GM12878 (cell line): ENCODE data around the gene AEN. TPM values are rescaled to one million over a fixed set of nuclear protein-coding genes. Genes with fewer than 3 reads are reported as not detected.

Experiments used
- ATAC-seq: fragments of 200-7000 bp; cut with Tn5 transposase; 3 replicates; pipeline ENCODE4 v1.9.1; 2020; ENCODE audit warnings: mild to moderate bottlenecking, moderate library complexity
- BruUV-seq: library from RNA; stranded (reverse); fragments of 400-500 nt; replicated peaks from 2 replicates; lab custom pipeline; 2021; lab: Mats Ljungman, UMichigan
- CTCF ChIA-PET: fragments of 300-600 bp; sonication (Branson Sonifier 250); formaldehyde crosslinking; extraction: SDS; loops from one replicate; lab custom pipeline; 2021; ENCODE audit warnings: inconsistent platforms; lab: Yijun Ruan, JAX
- POLR2A ChIA-PET: fragments of 350-600 bp; formaldehyde crosslinking; extraction: SDS; loops from one replicate; lab custom pipeline; 2021; ENCODE audit warnings: inconsistent platforms; lab: Charles Lee
- RAD21 ChIA-PET: fragments of 300-600 bp; sonication (Branson Sonifier 250); formaldehyde crosslinking; loops from one replicate; lab custom pipeline; 2023; ENCODE audit warnings: antibody characterized with exemption; ENCODE audit not compliant: unreplicated experiment; lab: Charles Lee
- SMC1A ChIA-PET: fragments of 300-600 bp; sonication (Branson Sonifier 250); formaldehyde crosslinking; loops from one replicate; lab custom pipeline; 2023; ENCODE audit not compliant: unreplicated experiment, uncharacterized antibody; lab: Charles Lee
- DNase-seq: peaks from one replicate; pipeline ENCODE4 v3.0.0-alpha.2; 2011; ENCODE audit warnings: low read depth, low spot score
- FAIRE-seq: peaks from 3 replicates; lab custom pipeline; 2011; peaks lifted over from hg19 to GRCh38; lab: Jason Lieb, UNC
- H2AFZ ChIP-seq: 2 replicates; pipeline ENCODE4 v1.6.0; 2011; ENCODE audit warnings: low read depth, low read length, control low read depth; ENCODE audit not compliant: control insufficient read depth
- H3K27ac ChIP-seq: 2 replicates; pipeline ENCODE4 v1.5.1; 2011; ENCODE audit warnings: control low read depth; ENCODE audit not compliant: control insufficient read depth, insufficient read depth
- H3K27me3 ChIP-seq, 2 experiments: replicated peaks in 1 of 2; 2 replicates each; pipeline versions ENCODE4 v1.6.0 to v1.6.1; 2011; ENCODE audit warnings: low read length in 1 of 2; ENCODE audit not compliant: control insufficient read depth in 2 of 2, insufficient read depth in 2 of 2
- H3K36me3 ChIP-seq, 2 experiments: 2 replicates each; pipeline ENCODE4 v1.5.1; 2011; ENCODE audit warnings: low read length in 1 of 2; ENCODE audit not compliant: control insufficient read depth in 2 of 2, insufficient read depth in 2 of 2
- H3K4me1 ChIP-seq: 2 replicates; pipeline ENCODE4 v1.6.1; 2011; ENCODE audit warnings: mild to moderate bottlenecking, low read length, moderate library complexity, mixed read lengths; ENCODE audit not compliant: control insufficient read depth, insufficient read depth
- H3K4me2 ChIP-seq: 2 replicates; pipeline ENCODE4 v1.6.0; 2011; ENCODE audit warnings: control low read depth; ENCODE audit not compliant: control insufficient read depth, insufficient read depth
- H3K4me3 ChIP-seq: fragments of 200-600 bp; sonication (generic); 2 replicates; pipeline ENCODE4 v1.5.1; 2016
- H3K79me2 ChIP-seq: 2 replicates; pipeline ENCODE4 v1.6.0; 2011; ENCODE audit warnings: low read length; ENCODE audit not compliant: control insufficient read depth, insufficient read depth
- H3K9ac ChIP-seq: 2 replicates; pipeline ENCODE4 v1.8.0; 2011; ENCODE audit warnings: low read length, control low read depth, mixed read lengths; ENCODE audit not compliant: control insufficient read depth, insufficient read depth
- H3K9me3 ChIP-seq: replicated peaks from 3 replicates; pipeline ENCODE4 v1.5.1; 2011; ENCODE audit warnings: mild to moderate bottlenecking, low read length; ENCODE audit not compliant: control insufficient read depth, insufficient read depth
- H4K20me1 ChIP-seq: 2 replicates; pipeline ENCODE4 v1.6.0; 2011; ENCODE audit not compliant: control insufficient read depth, insufficient read depth
- BMI1 ChIP-seq: fragments of 450-650 bp; IDR thresholded peaks from 2 replicates; pipeline ENCODE4 v1.6.1; 2016; ENCODE audit warnings: mild to moderate bottlenecking, moderate library complexity, borderline replicate concordance
- CHD1 ChIP-seq: IDR thresholded peaks from 2 replicates; pipeline ENCODE4 v1.6.1; 2012; ENCODE audit warnings: low read depth, low read length, improper control_type of control experiment
- DPF2 ChIP-seq: fragments of 450-650 bp; IDR thresholded peaks from 2 replicates; pipeline ENCODE4 v1.6.1; 2017; ENCODE audit warnings: mild to moderate bottlenecking
- ETV6 ChIP-seq, 2 experiments: fragments of 450-650 bp in 1 of 2; IDR thresholded peaks in 1 of 2; conservative IDR thresholded peaks in 1 of 2; 2 replicates each; pipeline ENCODE4 v1.6.1; 2014; ENCODE audit warnings: antibody characterized with exemption in 1 of 2, borderline replicate concordance in 1 of 2, low read depth in 1 of 2, mild to moderate bottlenecking in 1 of 2, moderate library complexity in 1 of 2
- KAT2A ChIP-seq: conservative IDR thresholded peaks from 2 replicates; pipeline ENCODE4 v1.6.1; 2011; ENCODE audit warnings: low read depth, low read length; ENCODE audit not compliant: control insufficient read depth
- KDM1A ChIP-seq: fragments of 200-600 bp; sonication (generic); IDR thresholded peaks from 2 replicates; pipeline ENCODE4 v1.6.1; 2016; ENCODE audit warnings: borderline replicate concordance
- MYC ChIP-seq: IDR thresholded peaks from 2 replicates; pipeline ENCODE4 v1.6.1; 2011; ENCODE audit warnings: mild to moderate bottlenecking, low read length, moderate library complexity, inconsistent platforms; ENCODE audit not compliant: insufficient read depth, insufficient replicate concordance, insufficient read length, severe bottlenecking
- NR2C2 ChIP-seq: IDR thresholded peaks from 2 replicates; pipeline ENCODE4 v1.6.1; 2011; ENCODE audit warnings: borderline replicate concordance, low read depth; ENCODE audit not compliant: control insufficient read depth, insufficient read length
- PAX8 ChIP-seq: fragments of 450-650 bp; IDR thresholded peaks from 2 replicates; pipeline ENCODE4 v1.6.1; 2017; ENCODE audit warnings: mild to moderate bottlenecking, moderate library complexity
- ZNF622 ChIP-seq: fragments of 450-650 bp; IDR thresholded peaks from 2 replicates; pipeline ENCODE4 v1.6.1; 2017; ENCODE audit warnings: mild to moderate bottlenecking, inconsistent platforms
- WGBS: methylation state at CpG from one replicate; pipeline ENCODE4 v1.1.6; 2016; ENCODE audit warnings: low lambda C conversion rate; ENCODE audit not compliant: insufficient replicate concordance, insufficient coverage; ENCODE audit errors: missing lambda C conversion rate; 5-methylcytosine and 5-hydroxymethylcytosine counted together
- in situ Hi-C: fragments of 300-500 bp; cut with MboI; formaldehyde crosslinking; loops from 9 replicates; pipeline ENCODE4 v1.14.3; 2018; ENCODE audit warnings: mixed read lengths
- intact Hi-C: fragments of 100-400 bp; cut with micrococcal nuclease; formaldehyde crosslinking; loops from one replicate; pipeline ENCODE4 v1.14.2; 2022; ENCODE audit not compliant: unreplicated experiment
- polyA plus RNA-seq, 11 experiments: library from polyadenylated mRNA; depleted of rRNA in 4 of 11; unstranded in 6 of 11; stranded (reverse) in 5 of 11; fragments of >200 nt; fragmentation: Nextera tagmentation in 4 of 11; fragmentation: Illumina TruSeq in 1 of 11; extraction: Ambion mirVana in 4 of 11; extraction: Trizol in 1 of 11; gene quantifications; 1 replicate in 1 of 11; 2 replicates in 10 of 11; pipeline versions ENCODE4 v1.2.1 to v1.2.3, GENCODE V29; 2011 to 2016; ENCODE audit warnings: inconsistent platforms in 2 of 11, missing spikeins in 2 of 11, low read depth in 1 of 11
- total RNA-seq, 4 experiments: library from RNA; depleted of rRNA in 3 of 4; stranded (reverse); fragments of >200 nt in 3 of 4; fragmentation: Illumina TruSeq in 1 of 4; extraction: Trizol in 1 of 4; gene quantifications; 2 replicates each; pipeline versions ENCODE4 v1.2.1 to v1.2.3, GENCODE V29; 2013 to 2021
- TF ChIP-seq, protein P1 (sequence below): fragments of 150-350 bp; IDR thresholded peaks from 2 replicates; pipeline ENCODE4 v1.6.1; 2016; ENCODE audit warnings: low read depth, low read length
- TF ChIP-seq, protein P2 (sequence below): fragments of 450-650 bp; IDR thresholded peaks from 2 replicates; pipeline ENCODE4 v1.6.1; 2017; ENCODE audit warnings: mild to moderate bottlenecking, moderate library complexity
- TF ChIP-seq, protein P3 (sequence below): IDR thresholded peaks from 2 replicates; pipeline ENCODE4 v1.6.1; 2011; ENCODE audit warnings: mild to moderate bottlenecking, low read depth, low read length, moderate library complexity; ENCODE audit not compliant: insufficient replicate concordance

AEN gene
- total and polyA plus RNA-seq, 10 of the 15 experiments (the other 5 are each of a cell fraction or from before 2014, with no cell fraction given) = 11.7 to 81.2 (median 53.7) TPM

DNA sequence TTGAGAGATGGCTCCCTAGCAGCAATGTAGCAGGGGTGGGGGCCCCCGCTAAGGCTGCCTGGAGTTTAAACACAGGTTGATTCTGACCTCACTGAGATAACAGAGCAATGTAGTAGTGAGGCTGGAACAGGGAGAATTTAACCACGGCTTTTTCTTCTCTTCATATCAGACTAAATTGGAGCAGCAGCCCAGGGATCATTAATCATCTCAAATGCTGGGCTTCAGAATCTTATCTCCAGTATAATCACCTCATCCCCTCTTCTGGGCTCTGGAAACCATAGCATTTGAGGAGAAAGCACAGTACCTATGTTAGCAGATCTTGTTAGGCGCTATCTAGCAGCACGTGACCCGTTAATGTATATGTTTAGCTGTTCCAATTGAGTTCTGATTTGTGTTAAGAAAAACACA lies 49.3 kb upstream of the AEN start:
- ChIA-PET POLR2A (no interaction called here), RAD21 (no interaction called here), SMC1A (no interaction called here), CTCF (no interaction called here)
- H3K27ac ChIP-seq = no peak overlapping the region
- H3K36me3 ChIP-seq = no peaks in the 10 kb centered on the region
- no peaks in the 10 kb centered on the region for H3K4me1 ChIP-seq
- in situ Hi-C loops (no loop called here), intact Hi-C loops (no loop called here)
- TF ChIP-seq BMI1 (no peak), ZNF622 (no peak), DPF2 (no peak), KDM1A (no peak), PAX8 (no peak), MYC (no peak), NR2C2 (no peak), KAT2A (no peak), CHD1 (no peak), ETV6 (conservative IDR thresholded peaks at IDR 0.05 in 1 of 2, IDR thresholded peaks at IDR 0.05 in 1 of 2; ENCODE audit: borderline replicate concordance in 1 of 2, low read depth in 1 of 2) (no peak)
- TF ChIP-seq, protein P1, sequence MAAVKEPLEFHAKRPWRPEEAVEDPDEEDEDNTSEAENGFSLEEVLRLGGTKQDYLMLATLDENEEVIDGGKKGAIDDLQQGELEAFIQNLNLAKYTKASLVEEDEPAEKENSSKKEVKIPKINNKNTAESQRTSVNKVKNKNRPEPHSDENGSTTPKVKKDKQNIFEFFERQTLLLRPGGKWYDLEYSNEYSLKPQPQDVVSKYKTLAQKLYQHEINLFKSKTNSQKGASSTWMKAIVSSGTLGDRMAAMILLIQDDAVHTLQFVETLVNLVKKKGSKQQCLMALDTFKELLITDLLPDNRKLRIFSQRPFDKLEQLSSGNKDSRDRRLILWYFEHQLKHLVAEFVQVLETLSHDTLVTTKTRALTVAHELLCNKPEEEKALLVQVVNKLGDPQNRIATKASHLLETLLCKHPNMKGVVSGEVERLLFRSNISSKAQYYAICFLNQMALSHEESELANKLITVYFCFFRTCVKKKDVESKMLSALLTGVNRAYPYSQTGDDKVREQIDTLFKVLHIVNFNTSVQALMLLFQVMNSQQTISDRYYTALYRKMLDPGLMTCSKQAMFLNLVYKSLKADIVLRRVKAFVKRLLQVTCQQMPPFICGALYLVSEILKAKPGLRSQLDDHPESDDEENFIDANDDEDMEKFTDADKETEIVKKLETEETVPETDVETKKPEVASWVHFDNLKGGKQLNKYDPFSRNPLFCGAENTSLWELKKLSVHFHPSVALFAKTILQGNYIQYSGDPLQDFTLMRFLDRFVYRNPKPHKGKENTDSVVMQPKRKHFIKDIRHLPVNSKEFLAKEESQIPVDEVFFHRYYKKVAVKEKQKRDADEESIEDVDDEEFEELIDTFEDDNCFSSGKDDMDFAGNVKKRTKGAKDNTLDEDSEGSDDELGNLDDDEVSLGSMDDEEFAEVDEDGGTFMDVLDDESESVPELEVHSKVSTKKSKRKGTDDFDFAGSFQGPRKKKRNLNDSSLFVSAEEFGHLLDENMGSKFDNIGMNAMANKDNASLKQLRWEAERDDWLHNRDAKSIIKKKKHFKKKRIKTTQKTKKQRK = no peak
- TF ChIP-seq, protein P2, sequence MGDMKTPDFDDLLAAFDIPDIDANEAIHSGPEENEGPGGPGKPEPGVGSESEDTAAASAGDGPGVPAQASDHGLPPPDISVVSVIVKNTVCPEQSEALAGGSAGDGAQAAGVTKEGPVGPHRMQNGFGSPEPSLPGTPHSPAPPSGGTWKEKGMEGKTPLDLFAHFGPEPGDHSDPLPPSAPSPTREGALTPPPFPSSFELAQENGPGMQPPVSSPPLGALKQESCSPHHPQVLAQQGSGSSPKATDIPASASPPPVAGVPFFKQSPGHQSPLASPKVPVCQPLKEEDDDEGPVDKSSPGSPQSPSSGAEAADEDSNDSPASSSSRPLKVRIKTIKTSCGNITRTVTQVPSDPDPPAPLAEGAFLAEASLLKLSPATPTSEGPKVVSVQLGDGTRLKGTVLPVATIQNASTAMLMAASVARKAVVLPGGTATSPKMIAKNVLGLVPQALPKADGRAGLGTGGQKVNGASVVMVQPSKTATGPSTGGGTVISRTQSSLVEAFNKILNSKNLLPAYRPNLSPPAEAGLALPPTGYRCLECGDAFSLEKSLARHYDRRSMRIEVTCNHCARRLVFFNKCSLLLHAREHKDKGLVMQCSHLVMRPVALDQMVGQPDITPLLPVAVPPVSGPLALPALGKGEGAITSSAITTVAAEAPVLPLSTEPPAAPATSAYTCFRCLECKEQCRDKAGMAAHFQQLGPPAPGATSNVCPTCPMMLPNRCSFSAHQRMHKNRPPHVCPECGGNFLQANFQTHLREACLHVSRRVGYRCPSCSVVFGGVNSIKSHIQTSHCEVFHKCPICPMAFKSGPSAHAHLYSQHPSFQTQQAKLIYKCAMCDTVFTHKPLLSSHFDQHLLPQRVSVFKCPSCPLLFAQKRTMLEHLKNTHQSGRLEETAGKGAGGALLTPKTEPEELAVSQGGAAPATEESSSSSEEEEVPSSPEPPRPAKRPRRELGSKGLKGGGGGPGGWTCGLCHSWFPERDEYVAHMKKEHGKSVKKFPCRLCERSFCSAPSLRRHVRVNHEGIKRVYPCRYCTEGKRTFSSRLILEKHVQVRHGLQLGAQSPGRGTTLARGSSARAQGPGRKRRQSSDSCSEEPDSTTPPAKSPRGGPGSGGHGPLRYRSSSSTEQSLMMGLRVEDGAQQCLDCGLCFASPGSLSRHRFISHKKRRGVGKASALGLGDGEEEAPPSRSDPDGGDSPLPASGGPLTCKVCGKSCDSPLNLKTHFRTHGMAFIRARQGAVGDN = no peak
- TF ChIP-seq, protein P3, sequence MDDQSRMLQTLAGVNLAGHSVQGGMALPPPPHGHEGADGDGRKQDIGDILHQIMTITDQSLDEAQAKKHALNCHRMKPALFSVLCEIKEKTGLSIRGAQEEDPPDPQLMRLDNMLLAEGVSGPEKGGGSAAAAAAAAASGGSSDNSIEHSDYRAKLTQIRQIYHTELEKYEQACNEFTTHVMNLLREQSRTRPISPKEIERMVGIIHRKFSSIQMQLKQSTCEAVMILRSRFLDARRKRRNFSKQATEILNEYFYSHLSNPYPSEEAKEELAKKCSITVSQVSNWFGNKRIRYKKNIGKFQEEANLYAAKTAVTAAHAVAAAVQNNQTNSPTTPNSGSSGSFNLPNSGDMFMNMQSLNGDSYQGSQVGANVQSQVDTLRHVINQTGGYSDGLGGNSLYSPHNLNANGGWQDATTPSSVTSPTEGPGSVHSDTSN = no peak
- ATAC-seq = no peak
- no TSS peak for BruUV-seq
- no peak overlapping the region for H3K9ac ChIP-seq
- H3K9me3 ChIP-seq = no peaks in the 10 kb centered on the region
- WGBS = 63% methylated on average over 5 of the region's 5 CpGs
- no peak for DNase-seq
- H3K79me2 ChIP-seq = no peaks in the 10 kb centered on the region
- H3K4me3 ChIP-seq = no peak overlapping the region
- no peak overlapping the region for H3K4me2 ChIP-seq
- H4K20me1 ChIP-seq = no peaks in the 10 kb centered on the region
- peaks cover 0 to 3% of the 10 kb centered on the region in 2 experiments; a peak in 2 of 4 replicates for H3K27me3 ChIP-seq
- no peak for FAIRE-seq
- no peak overlapping the region for H2AFZ ChIP-seq
